GM10266 (cell line): ENCODE results near the gene LZIC.

Experiments
- DNase-seq: peaks from one replicate; pipeline ENCODE4 v3.0.0; 2012; ENCODE audit errors: extremely low spot score
- TF ChIP-seq, protein P1 (sequence below): IDR thresholded peaks from 2 replicates; pipeline ENCODE4 v1.5.1; 2012; ENCODE audit warnings: mild to moderate bottlenecking, low read depth; ENCODE audit not compliant: control insufficient read depth, insufficient read depth; ENCODE audit errors: missing control alignments

Gene LZIC

DNA sequence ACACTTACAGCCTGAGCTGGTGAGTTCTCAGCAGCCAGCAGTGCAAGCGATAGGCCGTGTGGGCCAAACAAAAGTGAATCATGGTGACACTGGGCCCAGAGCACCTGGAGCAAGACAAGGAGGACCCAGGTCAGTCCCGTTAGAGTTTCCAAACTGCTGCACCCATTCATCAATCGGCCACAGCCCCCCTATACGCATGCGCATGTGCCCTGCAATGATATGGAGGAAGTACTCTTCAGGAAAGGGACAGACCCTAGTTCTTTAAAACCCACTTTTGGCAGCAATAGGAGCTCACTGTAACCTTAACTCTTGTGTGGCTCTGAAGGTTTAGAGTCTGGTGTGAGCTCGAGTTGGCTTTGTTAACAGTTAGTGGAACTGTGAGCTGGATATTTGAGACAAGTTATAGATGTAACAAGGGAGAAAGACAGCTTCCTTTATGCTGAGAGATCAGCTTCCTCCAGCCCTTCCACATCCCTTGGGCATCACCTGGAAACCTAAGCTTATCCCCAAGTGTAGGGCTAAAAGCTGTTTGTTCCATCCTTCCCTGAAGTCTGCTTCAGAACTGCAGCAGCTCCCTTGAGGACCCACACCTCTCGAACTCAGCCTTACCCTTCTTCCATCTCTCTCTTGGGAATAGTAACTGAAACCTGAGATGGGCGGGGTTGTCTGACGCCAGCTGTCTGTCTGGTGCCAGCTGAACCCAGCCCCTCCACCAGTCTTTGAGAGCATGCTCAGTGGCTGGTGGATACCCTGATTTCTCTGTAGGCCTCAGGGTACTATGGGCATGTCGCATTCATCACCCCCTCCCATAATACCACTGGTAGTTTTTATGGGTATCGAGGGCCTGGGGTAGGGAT, 17.7 kb upstream of the LZIC start:
- TF ChIP-seq, protein P1, sequence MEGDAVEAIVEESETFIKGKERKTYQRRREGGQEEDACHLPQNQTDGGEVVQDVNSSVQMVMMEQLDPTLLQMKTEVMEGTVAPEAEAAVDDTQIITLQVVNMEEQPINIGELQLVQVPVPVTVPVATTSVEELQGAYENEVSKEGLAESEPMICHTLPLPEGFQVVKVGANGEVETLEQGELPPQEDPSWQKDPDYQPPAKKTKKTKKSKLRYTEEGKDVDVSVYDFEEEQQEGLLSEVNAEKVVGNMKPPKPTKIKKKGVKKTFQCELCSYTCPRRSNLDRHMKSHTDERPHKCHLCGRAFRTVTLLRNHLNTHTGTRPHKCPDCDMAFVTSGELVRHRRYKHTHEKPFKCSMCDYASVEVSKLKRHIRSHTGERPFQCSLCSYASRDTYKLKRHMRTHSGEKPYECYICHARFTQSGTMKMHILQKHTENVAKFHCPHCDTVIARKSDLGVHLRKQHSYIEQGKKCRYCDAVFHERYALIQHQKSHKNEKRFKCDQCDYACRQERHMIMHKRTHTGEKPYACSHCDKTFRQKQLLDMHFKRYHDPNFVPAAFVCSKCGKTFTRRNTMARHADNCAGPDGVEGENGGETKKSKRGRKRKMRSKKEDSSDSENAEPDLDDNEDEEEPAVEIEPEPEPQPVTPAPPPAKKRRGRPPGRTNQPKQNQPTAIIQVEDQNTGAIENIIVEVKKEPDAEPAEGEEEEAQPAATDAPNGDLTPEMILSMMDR, result no peak
- peak; percentile 39 for DNase-seq

DNA sequence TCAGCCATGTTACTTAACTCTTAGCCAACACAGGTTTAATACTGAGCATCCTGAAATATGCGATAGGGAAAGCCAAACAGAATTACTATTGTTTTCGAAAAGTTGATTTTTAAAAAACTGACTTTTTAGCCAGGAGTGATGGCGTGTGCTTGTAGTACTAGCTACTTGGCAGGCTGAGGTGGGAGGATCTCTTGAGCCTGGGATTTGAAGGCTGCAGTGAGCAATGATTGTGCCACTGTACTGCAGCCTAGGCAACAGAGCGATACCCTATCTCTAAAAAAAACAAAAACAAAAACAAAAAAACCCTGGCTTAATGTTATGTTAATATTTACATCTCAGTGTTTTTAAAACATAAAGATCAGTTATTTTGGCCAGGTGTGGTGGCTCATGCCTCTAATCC, 16.8 kb upstream of the LZIC start:
- no peak for DNase-seq
- TF ChIP-seq, protein P1, result no peak

DNA sequence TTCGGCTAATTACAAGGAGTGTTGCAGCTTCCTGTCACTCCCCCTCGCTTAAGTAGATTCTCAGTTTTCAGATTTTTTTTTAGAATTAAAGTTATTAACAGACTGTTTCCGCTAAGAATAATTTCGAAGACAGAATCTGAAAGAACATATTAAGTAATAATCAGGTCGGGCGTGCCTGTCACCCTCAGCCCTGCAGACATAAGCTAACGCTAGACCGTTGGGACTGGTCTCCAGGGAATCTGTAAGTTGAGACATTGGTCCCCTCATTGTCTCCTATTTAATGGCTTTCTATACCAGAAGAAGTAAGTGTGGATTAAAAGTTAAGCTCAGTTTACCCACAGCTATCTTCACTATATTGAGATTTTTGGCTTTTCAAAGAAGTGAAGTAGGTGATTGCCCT, 14.5 kb upstream of the LZIC start:
- no peak for DNase-seq
- TF ChIP-seq, protein P1, result no peak

DNA sequence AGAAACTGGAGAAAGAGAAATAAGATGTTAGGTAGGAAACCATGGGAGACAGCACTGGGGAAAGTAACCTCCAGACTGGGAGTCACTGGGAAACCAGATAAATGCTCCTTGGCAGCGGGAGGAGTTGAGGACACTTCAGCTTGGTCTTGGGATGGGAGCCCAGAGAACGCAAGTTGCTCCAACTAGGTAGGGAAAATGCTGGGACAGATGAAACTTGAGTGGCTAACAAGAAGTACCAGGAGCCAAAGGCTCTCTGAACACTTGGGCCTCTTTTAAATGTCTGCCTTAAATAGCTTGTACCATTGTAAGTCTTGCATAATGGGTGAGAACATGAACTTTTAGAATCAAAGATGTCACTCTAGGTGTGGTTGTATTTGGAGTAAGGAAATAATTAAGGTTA, 3.1 kb upstream of the LZIC start:
- TF ChIP-seq, protein P1, result no peak
- DNase-seq, result no peak

DNA sequence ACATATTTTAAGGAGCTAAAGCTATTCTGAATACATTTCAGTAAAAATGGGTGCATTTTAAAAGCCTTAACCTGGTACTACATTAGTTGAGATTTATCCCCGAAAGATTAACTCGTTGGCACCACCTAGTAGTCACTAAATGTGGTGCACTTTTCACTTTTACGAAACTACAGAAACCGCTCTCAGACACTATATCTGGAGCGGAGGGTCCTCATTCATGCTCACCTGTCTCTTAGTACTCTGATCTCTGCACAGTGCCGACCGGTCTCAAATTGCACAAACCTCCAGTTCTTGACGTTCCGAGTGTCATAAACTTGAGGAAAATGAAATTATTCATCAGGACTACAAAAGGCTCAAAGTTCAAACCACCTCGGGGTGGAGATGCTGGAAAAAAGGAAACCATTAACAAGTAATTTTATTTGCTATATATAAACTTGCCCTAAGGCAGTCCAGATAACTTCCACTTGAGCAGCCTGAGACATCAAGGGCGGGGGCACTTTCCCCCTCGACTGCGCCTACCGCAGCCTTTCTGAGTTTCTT, 722 bp downstream of the LZIC start:
- TF ChIP-seq, protein P1, result peak; percentile 55
- peak; percentile 62 for DNase-seq

DNA sequence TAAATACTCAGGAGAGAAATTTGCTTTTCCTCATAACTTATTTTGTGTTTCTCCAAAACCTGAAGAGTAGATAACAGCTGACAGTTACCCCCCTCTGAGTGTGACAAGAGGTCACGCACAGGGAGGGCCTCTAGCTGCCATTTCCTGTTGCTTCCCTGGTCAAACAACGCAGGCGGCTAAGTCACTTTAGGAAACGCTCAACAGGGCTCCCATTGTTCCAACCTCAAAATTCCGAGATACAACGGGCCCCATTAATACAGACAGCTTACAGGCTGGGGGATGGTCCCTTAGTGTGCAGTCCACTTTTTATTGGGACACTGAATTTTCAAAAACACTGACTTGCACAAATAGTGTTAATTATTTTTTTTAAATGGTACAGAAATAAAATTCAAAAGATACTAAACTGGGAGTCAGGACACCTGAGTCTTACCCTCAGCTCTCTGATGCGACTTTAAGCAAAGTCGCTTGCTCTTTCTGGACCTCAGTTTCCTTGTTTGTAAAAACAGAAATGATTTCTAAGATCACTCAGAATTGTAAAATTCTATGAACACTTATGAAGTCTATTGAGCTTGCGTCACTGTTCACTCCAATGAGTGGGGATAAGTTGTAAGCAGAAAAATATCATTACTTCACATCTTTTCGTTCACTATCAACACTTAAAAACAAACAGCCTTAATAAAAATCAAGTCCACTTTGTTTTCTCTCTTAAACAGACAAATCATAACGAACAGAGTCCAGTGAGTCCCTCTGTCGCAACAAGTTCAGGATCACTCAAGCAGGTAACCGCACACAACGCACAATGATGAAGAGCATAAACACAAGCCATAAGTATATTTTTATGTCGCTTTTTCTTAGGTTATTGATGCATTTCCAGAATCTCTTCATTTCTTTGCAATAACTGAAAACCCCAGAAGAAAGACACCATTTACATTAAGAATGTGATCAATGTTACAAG, 13.5 kb downstream of the LZIC start:
- TF ChIP-seq, protein P1, result no peak
- DNase-seq, result no peak
